IPS DF 19.7 (cell line): ENCODE data around the gene ASCC2.
A peak's percentile ranks its signal among the peaks of the same experiment; 100 is the strongest.
"Not testable (repeated sequence)": the region's sequence is repeated elsewhere in the genome, so short reads cannot be mapped to it uniquely, and the experiment has no call there.

ENCODE experiments used
- DNase-seq: peaks from one replicate; pipeline ENCODE4 v3.0.0-alpha.2; 2013; ENCODE audit warnings: low read depth, low spot score

Gene ASCC2, protein sequence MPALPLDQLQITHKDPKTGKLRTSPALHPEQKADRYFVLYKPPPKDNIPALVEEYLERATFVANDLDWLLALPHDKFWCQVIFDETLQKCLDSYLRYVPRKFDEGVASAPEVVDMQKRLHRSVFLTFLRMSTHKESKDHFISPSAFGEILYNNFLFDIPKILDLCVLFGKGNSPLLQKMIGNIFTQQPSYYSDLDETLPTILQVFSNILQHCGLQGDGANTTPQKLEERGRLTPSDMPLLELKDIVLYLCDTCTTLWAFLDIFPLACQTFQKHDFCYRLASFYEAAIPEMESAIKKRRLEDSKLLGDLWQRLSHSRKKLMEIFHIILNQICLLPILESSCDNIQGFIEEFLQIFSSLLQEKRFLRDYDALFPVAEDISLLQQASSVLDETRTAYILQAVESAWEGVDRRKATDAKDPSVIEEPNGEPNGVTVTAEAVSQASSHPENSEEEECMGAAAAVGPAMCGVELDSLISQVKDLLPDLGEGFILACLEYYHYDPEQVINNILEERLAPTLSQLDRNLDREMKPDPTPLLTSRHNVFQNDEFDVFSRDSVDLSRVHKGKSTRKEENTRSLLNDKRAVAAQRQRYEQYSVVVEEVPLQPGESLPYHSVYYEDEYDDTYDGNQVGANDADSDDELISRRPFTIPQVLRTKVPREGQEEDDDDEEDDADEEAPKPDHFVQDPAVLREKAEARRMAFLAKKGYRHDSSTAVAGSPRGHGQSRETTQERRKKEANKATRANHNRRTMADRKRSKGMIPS

DNA sequence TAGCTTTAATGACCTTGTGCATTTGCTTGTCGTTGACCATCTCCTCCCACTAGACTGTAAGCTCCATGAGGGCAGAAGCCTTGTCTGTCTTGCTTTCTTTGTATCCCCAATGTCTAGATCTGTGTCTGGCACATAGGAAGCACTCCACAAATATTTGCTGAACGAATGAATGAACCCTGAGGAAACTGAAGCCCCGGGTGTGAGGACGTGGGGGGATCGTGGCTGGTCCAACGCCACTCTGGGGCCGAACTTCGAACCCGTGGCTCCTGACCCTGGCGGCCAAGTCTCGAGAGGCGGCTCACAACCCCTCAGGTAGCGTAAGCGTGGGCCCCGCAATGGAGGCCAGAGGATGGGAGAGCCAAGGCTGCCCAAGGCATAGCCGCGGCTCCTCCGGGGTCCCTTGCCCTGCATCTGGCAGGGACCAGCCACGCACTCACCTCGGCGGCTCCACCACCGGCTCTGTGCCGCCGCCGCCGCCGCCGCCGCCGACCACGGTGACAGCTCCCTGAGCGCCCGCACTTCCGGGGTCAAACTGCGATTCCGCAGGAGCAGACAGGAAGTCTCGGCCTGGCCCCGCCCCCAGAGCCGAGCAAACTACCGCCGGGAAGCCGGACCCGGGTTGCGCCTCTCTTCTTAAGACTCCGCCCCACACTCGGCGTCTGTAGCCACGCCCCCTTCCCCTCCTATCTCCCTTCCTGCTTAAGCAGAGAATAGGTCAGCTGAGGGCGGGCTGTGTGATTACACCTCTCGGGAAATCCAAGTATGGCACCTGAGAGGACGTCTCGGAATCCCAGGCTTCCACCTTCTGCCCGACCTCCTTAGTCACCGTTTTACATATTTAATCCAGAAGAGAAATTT lies at the start of gene ASCC2:
Gene ASCC2, minus strand, starts transcription at position 534 of the 858 bp plus-strand sequence. CDS start 5,949 bp downstream, outside the sequence.
- DNase-seq, result peak; percentile 80

GRCh38 chr22:29887358-29887757 lies 49.3 kb upstream of the ASCC2 start:
- no peak for DNase-seq

DNA sequence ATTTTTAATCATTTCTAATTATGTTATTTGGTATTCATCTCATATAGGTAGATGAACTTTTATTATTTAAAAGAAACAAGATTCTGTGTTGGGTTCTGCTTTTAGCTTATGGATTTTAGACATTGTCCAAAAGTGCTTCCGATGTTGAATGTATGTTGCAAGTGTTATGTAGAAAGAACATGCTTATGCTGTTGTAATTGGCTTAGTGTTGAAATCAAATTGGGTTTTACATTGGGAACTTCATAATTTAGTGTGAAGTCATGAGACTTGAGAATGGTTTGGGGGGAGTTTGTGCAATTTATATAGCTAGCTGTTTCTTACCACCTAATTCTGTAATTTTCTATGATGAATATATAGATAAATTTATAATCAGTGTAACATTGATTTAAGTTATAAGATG lies 48.5 kb upstream of the ASCC2 start:
- no peak for DNase-seq

DNA sequence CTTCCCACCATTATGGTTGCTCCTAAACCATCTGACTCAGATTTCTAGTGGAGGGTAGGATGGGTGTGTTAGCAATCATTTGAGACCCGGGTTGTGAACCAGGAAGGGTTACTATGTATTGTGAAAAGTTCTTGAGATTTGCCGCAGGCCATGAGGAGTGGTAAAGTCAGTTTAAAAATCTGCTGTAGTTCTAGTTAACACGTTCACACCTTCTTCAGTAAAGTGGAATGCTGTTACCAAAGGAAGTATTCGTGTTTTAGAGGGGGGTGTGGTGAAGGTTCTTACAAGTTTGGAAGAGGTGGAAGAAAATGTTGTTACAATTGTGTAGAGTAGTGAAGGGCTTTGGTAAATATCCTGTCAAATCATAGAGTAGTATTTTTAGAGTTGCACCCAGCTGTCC lies 47.5 kb upstream of the ASCC2 start:
- DNase-seq, result no peak

DNA sequence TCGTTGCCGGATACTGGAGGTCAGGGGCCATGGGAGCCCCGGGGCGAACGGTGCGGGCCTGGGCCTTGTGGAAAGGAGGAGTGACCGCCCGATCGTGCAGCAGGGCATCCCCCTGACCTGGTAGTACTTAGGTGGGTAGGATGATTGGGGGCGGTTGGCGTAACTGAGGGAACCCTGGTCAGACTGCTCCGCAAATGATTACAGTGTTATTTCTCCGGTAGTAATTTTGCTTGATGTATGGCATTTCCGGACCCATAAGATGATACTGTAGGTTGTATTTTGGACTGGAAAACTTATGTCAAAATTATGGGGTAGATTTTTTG lies 45.7 kb upstream of the ASCC2 start:
- DNase-seq, result no peak

DNA sequence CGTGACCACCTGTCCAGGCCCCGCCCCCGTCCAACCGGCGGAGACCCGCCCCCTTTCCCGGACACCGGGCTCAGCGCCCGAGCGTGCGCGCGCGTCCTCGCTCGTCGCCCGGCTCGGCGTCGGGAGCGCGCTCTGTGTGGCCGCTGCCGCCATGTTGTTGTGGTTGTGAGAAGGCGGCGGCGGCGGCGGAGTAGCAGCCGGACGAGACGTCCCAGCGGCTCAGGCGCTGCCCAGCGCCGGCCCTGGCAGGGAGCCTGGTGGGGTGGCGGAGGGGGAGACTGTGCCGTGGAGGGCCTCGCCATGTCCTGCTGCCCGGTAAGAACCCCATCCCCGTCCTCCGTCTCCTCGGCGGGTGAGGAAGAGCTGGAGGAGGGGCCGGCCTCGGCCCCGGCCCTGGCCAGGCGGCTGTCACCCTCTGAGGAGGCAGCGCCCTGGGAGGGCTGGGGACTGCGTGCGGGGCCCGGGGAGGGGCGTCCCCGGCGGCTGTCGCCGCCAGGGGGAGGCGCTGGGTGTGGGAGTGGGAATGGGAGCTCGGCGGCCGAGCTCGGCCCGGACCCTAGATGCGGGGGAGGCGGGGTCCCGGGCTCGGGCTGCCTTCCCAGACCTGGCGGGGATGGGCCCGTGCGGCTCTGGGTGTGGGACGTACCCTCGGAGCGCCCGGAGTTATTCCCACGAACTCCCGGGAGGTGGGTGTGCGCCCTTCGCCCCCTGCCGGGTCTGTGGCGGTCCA lies 45.1 kb upstream of the ASCC2 start, which contains the start of gene MTMR3:
Gene MTMR3, plus strand, starts transcription at position 130 of the 730 bp plus-strand sequence. CDS start 87,886 bp downstream, outside the sequence.
- peak; percentile 35 for DNase-seq

DNA sequence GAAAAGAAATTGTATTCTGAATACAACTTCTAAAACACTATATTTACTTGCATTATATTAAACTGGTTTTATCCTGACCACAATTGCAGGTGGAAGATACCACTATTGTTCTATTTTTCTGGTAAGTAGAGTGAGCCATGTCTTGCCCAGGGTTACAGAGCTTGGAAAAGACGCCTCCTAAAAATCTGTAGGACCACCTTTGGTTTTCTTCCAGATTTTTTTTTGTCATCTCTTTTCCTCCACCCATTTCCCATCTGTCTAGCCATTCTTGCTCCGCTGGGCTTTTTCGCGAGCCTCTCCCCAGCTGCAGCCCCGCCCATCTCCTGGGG lies 44.6 kb upstream of the ASCC2 start:
- DNase-seq, result no peak

- DNase-seq, result no peak
Observed at GRCh38 chr22:29879753-29880152, 41.7 kb upstream of the ASCC2 start.

GRCh38 chr22:29877620-29878019 lies 39.5 kb upstream of the ASCC2 start:
- DNase-seq, result no peak

GRCh38 chr22:29873943-29874342 lies 35.9 kb upstream of the ASCC2 start:
- no peak for DNase-seq

DNA sequence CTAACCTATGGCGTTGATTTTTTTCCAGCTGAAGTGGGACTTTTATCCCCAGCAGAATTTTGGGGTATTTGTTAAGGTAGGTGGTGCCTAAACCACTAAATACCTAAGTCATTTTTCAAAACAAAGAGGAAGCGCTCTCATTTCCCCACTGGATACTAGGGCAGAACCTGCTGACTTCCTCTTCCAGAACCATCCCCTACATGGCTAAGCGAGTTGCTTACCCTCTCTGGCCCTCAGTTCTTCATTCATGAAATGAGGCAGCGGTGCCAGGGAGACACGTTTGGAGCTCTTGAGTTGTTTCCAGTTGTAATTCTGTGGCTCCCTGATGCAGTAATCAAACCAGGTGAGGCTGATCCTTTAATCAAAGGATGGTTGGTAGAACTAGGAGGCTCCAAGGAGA lies 34.9 kb upstream of the ASCC2 start:
- no peak for DNase-seq

- DNase-seq, result peak; percentile 28
Observed at GRCh38 chr22:29872144-29872893, 34.2 kb upstream of the ASCC2 start.

DNA sequence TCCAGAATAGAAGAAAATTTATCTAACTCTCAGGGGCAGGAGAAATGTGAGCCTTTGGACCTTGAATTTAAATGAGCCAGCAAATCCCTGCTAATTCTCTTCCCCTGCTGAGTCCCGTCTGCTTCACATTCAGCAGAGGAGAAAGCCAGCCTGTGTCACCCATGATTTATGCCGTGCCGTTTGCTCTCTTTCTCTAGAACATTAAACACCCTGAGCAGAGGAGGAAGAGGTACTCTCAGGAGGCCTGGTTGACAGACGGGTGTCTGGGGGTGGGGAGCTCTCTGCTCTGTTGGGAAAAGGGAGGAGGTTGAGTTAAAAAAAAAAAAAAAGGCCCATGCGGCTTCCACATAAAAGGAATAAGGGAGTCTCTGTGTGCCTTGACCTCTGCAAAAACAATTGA lies 33.6 kb upstream of the ASCC2 start:
- no peak for DNase-seq

- no peak for DNase-seq
Observed at GRCh38 chr22:29870574-29870973, 32.5 kb upstream of the ASCC2 start.

- no peak for DNase-seq
Observed at GRCh38 chr22:29867851-29868250, 29.8 kb upstream of the ASCC2 start.

- no peak for DNase-seq
Observed at GRCh38 chr22:29867260-29867659, 29.2 kb upstream of the ASCC2 start.

DNA sequence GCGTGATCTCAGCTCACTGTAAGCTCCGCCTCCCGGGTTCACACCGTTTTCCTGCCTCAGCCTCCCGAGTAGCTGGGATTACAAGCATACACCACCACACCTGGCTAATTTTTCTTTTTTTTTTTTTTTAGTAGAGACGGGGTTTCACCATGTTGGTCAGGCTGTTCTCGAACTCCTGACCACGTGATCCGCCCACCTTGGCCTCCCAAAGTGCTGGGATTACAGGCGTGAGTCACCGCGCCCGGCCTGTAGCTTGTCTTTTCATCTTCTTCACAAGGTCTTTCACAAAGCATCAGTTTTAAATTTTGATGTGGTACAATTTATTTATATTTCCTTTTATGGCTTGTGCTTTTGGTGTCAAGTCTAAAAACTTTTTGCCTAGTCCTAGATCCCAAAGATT lies 27.5 kb upstream of the ASCC2 start:
- DNase-seq, result not testable (repeated sequence)

- no peak for DNase-seq
Observed at GRCh38 chr22:29861672-29862297, 23.7 kb upstream of the ASCC2 start.

DNA sequence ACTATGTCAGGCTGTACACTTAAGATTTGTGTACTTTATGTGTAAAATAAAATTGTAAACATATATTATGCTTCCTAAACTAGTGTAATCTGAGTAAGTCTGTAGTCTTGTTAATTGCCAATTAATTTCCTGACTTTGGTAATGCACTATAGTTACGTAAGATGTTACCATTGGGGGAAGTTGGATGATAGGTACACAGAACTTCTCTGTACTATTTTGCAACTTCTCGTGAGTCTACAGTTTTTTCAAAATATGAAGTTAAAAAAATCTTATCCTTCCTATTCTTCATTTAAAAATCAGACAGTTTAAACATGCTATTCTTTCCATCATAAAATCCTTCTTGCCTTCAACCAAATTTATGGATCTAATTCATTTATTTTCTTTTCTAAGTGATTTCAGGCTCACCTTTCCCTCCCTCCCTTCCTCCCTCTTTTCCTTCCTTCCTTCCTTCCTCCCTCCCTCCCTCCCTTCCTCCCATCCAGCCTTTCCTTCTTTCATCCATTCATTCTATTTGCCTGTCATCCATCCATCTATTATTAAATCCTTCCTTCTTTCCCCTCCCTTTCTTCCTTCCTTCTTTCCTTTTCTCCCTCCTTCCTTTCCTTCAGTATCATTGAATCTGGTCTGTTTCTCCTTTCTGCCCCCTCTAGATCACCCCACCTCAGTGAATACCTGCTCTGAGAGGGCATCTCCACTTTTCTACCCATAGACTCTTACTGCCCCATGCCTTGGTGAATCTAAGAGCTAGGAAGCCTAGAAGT lies 22.1 kb upstream of the ASCC2 start:
- no peak for DNase-seq

- DNase-seq, result not testable (repeated sequence)
Observed at GRCh38 chr22:29859030-29859429, 21.0 kb upstream of the ASCC2 start.
